ENCODE results near the gene POLA1.

GRCh38 chrX:25005382-25006185, 311.9 kb downstream of the POLA1 start:
- TF ChIP-seq POLR2A (IDR thresholded peaks at IDR 0.05; ENCODE audit: low read depth) (no peak), POLR2AphosphoS5 (IDR thresholded peaks at IDR 0.05) (no peak), CTCF (IDR thresholded peaks at IDR 0.05) (no peak), EP300 (IDR thresholded peaks at IDR 0.05) (no peak)
